Vagina (tissue), 2 donors: ENCODE results near the gene ALDH3B2.

Experiments used
- CTCF ChIP-seq, 3 experiments: fragments of 450-650 bp in 2 of 3; fragments of 200-600 bp in 1 of 3; sonication (generic) in 1 of 3; IDR thresholded peaks; one replicate each; pipeline ENCODE4 v1.5.1; 2017 to 2019; ENCODE audit warnings: antibody characterized with exemption in 3 of 3, mild to moderate bottlenecking in 2 of 3, moderate library complexity in 2 of 3
- POLR2A ChIP-seq, 2 donors: fragments of 450-650 bp; IDR thresholded peaks; one replicate each; pipeline ENCODE4 v1.6.1; 2017; ENCODE audit warnings: antibody characterized with exemption in 2 of 2, mild to moderate bottlenecking in 2 of 2, moderate library complexity in 2 of 2
- POLR2AphosphoS5 ChIP-seq, 2 donors: sonication (generic); formaldehyde crosslinking; IDR thresholded peaks; one replicate each; pipeline ENCODE4 v1.9.0; 2017; ENCODE audit warnings: antibody characterized with exemption in 2 of 2, mild to moderate bottlenecking in 2 of 2, low read depth in 1 of 2; ENCODE audit not compliant: insufficient read depth in 1 of 2

GRCh38 chr11:67616431-67617242 lies 57.8 kb downstream of the ALDH3B2 start:
- TF ChIP-seq CTCF (IDR thresholded peaks at IDR 0.05) (no peak), POLR2A (IDR thresholded peaks at IDR 0.05) (no peak), POLR2AphosphoS5 (IDR thresholded peaks at IDR 0.05; ENCODE audit: insufficient read depth in 1 of 2, low read depth in 1 of 2) (no peak)
